ENCODE measurements around the gene RGS16.

The RGS16 gene

Small RNA genes lying within 50 kb of the gene (small RNA-seq; reads per million reads assigned to genes)
- gene RF00017 = 0 reads per million in 2 experiments
